NCI-H187 (cell line): ENCODE data around the gene CC2D1B.
A peak's percentile ranks its signal among the peaks of the same experiment; 100 is the strongest.
"Not testable (repeated sequence)": the region's sequence is repeated elsewhere in the genome, so short reads cannot be mapped to it uniquely, and the experiment has no call there.

Experiments used
- DNase-seq, 2 experiments: peaks; one replicate each; lab custom pipeline; 2025; lab: John Stamatoyannopoulos, UW

CC2D1B gene, protein sequence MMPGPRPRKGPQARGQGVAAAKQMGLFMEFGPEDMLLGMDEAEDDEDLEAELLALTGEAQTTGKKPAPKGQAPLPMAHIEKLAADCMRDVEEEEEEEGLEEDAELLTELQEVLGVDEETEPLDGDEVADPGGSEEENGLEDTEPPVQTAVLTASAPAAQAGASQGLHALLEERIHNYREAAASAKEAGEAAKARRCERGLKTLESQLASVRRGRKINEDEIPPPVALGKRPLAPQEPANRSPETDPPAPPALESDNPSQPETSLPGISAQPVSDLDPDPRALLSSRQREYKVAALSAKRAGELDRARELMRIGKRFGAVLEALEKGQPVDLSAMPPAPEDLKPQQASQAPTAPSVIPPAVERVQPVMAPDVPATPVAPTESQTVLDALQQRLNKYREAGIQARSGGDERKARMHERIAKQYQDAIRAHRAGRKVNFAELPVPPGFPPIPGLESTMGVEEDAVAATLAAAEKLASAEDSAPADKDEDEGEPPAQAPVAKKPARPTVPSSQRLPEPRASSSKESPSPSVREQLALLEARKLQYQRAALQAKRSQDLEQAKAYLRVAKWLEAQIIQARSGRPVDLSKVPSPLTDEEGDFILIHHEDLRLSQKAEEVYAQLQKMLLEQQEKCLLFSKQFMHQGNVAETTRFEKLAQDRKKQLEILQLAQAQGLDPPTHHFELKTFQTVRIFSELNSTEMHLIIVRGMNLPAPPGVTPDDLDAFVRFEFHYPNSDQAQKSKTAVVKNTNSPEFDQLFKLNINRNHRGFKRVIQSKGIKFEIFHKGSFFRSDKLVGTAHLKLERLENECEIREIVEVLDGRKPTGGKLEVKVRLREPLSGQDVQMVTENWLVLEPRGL

DNA sequence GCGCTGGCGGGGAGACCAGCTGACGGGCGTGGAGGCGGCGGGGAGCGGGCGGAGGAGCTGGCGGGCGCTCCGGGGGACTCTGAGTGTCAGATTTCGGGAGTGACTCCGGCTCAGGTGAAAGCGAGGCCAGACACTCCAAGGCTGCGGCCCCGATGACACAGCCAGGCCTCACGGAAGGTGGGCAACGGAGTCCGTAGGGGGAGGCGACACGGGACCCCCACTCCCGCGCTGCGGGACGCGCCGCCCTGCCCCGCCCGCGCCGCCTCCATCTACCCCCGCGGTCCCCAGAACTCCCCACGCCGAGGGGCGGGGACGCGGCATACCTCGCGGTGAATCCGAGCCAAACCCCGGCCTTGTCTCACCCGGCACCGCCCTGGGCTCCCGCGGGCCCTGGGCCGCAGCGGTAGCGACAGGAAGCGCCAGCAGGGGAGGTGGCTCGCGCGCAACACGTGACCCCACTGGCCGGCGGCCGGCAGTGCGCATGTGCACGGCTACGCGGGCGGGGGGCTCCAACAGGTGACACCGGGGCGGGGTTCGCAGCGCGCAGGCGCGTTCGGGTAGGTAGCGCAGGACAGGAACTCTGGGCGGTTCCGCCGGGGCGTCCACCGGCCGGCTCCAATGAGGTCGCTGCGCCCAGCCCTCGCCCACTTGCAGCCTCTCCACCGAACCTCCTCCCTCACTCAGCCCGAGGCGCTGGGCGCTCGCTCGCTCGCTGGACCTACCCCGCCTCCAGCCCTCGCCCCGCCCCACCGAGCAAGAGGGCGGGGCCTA is at the start of gene CC2D1B:
Gene CC2D1B, minus strand, starts transcription at position 460 of the 771 bp plus-strand sequence. CDS start 1,585 bp downstream, outside the sequence.
- peak; percentile 94 to 97 for DNase-seq

DNA sequence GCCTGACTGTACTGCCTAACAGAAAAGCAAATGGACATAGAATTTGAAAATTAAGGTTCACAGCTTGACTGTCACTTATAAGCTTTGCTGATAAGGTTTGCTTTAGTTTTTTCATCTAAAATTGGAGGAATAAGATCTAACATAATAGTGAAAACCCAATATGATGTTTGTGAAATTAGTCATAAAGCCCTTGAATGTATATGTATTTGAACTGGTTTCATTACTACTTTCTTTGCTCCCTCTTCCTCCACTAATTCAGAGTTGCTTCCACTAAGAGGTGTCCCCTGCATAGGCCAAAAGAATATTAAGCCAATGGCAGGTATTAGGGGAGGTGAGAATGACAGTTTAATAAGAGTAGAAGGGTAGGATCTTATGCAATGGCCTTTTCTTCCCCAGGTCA is 48.9 kb upstream of the CC2D1B start:
- no peak for DNase-seq

DNA sequence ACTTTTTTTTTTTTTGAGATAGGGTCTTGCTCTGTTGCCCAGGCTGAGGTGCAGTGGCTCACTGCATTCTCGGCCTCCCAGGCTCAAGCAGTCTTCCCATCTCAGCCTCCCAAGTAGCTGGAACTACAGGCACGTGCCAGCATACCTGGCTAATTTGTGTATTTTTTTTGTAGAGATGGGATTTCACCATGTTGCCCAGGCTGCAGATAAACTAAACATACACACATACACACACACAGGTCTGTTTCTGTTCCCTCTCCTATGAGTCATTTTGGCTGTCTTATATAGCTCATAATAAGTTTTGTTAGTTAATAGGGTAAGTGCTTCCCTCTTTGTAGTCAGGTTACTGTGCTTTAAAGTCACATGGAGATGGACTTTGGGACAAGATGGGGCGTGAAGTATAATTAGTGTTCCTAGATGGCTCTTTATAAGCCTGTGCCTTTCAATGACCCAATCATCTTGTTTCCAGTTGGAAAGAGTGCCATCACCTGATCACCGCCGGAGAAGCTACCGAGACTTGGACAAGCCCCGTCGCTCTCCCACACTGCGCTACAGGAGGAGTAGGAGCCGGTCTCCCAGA is 47.5 kb upstream of the CC2D1B start:
- DNase-seq = no peak

DNA sequence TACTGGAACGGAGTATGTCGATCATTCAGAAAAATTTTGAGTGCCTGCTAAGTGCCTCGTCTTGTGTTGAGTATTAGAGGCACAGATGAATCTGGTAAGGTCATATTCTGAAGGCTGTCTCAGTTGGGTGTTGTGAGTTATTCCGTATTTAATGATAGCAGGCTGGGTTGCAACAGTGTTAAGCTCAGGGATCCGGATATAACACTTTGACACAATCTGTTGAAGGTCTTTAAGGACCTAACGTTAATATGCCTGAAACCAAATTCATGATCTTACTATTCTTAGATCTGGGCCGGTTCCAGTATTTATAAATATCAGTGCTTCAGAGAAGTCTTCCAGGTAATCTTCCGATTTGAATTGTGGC is 39.0 kb upstream of the CC2D1B start:
- no peak for DNase-seq

DNA sequence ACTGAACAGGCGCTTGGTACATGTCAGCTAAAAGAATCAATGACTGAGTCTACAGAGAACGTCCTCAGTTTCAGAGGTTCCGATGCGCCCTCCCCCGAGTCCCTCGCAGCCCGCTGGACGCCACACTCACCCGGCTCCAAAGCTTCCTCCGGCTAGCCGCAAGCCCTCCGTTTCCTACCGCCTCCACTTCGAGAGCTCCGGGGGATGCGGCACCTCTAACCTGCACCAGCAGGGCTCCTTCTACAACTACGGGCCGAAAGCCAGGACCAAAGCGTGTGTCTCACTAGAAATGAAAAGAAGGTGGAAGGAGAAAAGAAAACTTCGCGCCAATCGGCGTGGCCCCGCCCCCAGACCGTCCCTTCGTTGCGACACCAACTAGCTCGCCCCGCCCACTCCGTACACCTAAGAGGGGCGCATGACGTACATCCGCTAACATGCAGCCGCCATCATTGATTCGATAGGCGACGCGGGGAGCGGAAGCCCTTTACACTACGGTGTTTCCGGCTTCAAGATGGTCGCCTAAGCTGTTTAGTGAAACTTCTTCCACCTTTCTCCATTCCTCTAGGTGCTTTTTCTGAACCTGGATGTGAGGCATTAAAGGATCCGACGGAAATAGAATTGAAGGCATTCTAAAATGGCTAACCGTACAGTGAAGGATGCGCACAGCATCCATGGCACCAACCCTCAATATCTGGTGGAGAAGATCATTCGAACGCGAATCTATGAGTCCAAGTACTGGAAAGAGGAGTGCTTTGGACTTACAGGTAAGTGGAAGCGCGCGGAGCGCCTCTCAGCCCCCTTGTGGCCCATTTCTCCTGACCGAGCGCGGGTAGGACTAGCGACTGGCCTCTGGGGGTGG is 38.3 kb upstream of the CC2D1B start, which contains the start of the genes ORC1 and PRPF38A:
Gene ORC1, minus strand, starts transcription at position 308 of the 859 bp plus-strand sequence. CDS start 2,200 bp downstream, outside the sequence.
Gene PRPF38A, plus strand, starts transcription at position 487 of the 859 bp plus-strand sequence. Its CDS starts 148 bp downstream, at position 635.
- peak; percentile 95 to 97 for DNase-seq

DNA sequence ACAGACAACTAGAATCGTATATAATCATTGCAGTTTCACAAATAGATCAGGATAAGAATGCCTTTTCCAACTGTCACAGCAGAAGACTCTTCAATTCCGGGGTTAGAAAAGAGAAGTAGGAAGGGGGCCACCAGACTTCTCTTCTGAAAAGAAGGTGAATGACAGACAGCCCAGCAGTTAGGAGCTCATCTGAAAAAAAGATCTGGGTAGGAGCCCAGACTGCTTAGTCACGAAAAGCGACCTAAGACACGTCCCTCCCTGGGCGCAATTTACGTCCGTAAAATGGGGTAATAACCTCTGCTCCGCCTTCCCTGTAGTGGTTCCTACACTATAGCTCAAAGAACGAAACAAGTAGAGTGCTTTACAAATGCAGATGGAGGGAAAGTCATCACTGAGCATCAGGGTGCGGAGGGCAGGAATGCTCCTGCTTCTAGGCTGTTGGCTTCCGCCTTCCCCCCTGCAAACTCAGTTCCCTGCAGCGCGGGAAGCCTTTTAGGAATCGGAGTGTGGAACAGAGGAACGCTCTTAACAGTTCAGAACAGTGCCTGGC is 37.6 kb upstream of the CC2D1B start:
- peak; percentile 3 to 28 for DNase-seq

DNA sequence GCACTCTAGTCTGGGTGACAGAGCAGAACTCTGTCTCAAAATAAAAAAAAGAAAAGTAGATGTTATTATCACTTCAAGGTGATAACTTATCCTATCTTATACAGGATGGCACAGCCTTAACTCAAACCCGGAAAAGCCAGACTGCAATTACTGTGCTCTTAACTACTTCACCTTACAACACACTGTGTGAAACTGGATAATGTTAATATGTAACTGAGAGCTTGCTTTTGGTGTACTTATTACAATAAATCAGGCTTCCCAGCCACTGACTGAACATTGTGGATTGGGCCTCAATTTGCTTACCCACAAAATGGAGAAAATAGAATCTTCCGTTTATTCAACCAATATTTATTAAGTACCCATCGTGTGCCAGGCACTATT is 36.8 kb upstream of the CC2D1B start:
- no peak for DNase-seq

DNA sequence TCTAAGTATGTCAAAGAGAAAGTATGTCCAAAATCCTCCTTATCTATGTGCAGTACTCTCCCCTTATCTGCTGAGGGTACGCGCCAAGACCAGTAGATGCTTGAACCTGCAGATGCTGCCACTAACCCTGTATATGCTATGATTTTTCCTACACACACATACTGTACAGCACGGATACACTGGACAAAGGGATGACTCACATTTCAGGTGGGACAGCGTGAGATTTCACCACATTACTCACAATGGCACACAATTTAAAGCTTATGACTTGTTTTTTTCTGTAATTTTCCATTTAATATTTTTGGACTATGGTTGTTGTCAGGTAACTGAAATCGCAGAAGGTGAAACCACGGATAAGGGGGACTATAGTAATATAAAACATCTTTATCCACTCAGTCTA is 34.1 kb upstream of the CC2D1B start:
- DNase-seq = no peak

DNA sequence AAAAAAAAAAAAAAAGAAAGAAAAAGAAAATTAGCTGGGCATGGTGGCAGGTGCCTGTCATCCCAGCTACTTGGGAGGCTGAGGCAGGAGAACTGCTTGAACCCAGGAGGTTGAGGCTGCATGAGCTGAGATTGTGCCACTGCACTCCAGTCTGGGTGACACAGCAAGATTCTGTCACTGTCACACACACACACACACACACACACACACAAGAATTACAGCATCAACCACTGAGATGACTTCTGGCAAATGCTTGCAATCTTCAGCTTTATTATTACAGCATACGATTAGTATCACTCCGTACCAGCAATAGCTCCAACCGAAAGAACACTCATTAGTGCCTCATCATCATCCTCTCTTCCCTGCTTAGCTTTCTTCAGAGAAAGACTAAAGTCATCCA is 33.6 kb upstream of the CC2D1B start:
- DNase-seq = no peak

DNA sequence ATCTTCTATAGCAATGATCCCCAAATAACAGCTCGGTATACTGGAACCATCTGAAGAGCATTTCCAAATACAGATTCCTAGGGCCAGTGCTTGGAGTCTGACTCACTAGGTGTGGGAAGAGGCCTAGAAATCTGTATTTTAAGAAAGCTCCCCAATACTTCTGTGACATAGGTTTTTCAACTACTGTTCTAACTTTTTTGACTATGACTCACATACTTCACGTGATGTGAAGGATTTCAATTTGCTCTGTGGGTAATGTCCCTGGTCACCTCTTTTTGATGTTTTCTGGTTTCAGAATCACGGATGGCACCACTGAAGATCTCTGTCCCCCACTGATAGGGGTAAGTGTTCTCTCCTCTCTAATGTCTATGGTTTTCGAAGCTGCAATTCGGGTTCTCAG is 27.2 kb upstream of the CC2D1B start:
- no peak for DNase-seq

DNA sequence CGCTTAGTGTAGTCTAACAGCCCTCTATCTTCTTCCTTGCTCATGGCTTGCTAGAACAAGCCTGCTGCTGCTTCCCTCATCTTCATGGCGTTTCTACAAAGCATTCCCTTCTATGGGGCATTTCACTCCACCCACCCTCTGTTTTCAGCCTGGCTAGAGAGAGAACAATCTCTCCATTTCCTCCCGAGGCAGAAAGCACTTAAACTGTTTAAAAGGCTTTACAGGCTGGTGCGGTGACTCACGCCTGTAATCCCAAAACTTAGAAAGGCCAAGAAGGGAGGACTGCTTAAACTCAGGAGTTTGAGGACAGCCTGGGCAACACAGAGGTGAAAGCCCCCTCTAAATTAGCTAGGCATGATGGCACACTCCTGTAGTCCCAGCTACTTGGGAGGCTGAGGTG is 20.5 kb upstream of the CC2D1B start:
- DNase-seq = no peak

DNA sequence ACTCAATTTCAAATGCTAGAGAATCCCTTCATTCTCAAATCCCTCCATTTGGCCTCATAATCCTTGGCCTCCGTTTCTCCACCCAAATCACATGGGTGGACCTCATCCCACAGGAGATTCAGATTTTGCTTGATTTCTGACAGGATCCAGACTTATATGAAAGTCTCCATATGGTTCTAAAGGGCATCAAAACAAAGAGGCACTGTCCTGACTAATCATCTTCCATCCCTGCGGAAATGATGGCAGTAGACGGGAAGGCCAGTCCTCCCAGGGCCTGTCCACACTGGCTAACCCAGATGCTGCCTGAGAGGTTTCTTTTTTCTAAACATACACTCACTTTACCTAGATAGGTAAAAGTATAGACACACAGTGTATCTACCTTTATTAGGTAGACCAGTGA is 19.4 kb upstream of the CC2D1B start:
- DNase-seq = no peak

DNA sequence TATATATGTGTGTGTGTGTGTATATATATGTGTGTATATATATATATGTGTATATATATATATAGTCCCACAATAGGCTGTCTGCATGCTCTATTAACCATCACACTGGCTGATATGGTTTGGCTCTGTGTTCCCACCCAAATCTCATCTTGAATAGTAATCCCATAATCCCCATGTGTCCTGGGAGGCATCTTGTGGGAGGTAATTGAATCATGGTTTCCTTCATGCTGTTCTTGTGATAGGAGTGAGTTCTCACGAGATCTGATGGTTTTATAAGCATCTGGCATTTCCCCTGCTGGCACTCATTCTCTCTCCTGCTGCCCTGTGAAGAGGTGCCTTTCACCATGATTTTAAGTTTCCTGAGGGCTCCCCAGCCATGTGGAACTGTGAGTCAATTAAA is 3.8 kb upstream of the CC2D1B start:
- DNase-seq = not testable (repeated sequence)

DNA sequence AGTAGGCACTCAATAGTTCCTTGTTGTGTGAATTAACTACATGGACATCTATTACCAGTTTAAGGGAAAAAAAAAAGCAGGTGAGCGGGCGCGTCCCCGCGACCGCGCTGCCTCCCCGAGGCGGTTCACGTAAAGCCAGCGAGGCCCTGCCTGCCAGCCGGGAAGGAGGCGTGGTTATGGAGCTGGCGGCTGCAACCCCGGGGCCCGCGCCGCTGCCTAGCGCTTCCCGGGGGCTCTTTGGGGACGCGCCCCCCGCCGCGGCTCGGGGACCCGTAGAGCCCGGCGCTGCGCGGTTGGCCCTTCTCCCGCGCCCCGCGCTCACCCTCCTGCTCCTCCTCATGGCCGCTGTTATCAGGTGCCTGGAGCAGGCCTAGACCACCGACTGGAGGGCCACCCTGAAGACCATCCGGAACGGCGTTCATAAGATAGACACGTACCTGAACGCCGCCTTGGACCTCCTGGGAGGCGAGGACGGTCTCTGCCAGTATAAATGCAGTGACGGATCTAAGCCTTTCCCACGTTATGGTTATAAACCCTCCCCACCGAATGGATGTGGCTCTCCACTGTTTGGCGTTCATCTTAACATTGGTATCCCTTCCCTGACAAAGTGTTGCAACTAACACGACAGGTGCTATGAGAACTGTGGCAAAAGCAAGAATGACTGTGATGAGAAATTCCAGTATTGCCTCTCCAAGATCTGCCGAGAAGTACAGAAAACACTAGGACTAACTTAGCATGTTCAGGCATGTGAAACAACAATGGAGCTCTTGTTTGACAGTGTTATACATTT is 2.6 kb upstream of the CC2D1B start:
- peak in 1 of 2 experiments; percentile 47 for DNase-seq

DNA sequence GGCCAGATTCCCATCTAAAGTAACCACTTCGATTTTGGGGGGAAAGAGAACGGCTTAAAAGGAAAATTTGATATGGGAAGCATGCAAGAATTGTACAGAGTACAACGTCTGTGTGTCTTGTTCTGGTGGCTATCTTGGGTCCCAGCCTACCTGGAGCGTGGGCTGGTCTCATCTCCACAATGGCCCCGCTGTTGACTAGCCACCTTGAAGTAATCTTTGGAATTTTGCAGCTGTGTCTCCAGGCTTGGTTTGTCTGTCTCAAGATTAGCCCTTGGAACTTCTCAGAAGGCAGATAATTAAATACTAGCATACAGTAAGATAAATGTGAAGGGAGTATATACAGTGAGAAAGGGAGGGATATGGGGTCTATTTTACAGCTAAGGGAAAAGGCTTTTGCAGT is 1.3 kb upstream of the CC2D1B start:
- DNase-seq = no peak

DNA sequence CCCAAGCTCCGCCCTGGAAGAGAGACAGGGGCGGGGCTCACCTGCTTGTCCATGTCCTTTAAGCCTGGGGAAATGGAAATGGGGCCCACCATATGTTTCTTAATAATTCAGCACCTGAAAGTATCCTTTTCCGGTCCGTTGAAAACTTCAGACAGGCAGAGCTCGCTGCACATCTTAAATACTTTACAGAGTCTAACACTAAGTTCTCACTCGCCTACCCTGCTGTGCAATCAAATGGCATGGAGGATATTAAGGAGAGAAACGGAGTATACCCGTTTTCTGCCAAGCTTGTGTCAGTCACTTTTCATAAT is 467 bp upstream of the CC2D1B start:
- no peak for DNase-seq

DNA sequence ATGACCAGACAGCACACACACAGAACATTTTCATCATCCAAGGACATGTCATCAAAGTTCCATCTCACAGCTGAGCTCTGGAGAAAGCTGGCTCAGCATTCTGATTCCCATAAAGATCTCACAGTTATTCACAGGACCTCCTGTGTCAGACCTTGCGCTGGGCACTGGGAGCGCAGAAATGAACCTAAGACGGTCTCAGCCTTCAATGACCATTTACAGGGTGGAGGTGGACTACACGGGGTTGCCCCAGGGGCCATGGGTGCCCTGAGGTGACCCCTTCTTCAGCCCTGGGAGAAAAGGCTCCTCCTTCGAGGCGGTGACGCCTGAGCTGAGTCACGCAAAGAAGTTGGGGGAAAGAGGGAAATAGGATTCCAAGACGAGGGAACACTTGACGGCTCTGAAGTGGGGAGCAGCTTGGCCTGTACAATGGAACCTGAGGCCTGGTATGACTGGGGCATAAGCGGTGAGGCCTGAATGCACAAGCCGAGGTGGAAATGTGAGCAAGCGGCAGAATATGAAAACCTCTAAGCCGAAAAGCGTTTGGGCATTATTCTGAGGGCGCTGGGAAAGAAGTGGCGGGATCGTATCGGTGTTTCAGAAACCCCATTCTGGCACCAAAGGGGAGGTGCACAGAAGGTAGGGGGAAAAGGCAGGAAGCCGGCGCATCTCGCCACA is 797 bp downstream of the CC2D1B start:
- no peak for DNase-seq

DNA sequence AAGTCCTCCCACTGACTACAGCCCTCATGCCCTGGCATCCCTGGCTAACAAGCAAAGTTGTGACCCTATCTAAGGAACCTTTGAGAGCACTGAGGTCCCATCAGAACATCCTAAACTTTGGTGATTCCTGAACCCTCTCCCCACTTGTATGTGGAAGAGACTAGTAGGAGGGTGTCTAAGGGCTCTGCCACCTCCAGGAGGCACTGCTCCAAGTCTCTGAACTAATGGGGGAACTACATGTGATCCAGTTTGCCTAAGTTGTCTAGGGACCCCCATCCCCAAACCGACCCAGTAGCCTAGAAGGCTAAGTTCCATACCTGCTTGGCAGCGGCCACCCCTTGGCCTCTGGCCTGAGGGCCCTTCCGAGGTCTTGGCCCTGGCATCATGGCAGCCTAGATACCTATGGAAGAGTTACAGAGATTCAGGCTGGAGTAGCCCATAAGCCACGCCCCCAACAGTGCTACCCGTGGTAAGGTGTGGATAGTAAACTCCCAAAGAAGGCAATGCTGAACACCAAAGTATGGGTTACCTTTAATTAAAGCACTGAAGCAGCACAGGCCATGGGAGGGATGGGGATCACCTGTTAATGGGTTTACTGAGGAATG is 1.7 kb downstream of the CC2D1B start:
- DNase-seq = no peak

DNA sequence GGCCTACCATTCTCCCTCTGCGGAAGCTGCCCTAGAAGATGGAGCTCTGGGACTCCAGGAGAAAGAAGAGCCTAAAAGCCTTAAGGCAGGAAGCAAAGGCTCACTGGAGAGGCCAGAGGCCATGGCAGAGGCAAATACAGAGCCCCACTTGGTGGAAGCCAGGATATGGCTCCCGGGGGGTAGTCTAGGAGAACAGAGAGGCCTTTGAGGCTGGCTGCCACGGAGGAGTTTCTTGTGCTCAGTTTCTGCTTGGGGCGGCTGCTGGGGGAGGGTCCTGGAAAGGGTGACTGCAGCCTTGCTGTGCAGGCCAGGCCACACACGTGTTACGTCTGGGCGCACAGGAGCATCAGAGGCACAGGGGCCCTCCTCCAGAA is 5.4 kb downstream of the CC2D1B start:
- DNase-seq = no peak
